Activated CD8-positive, alpha-beta memory T cell treated with anti-CD3 and anti-CD28 coated beads for 36 hours (primary cell): ENCODE results near the gene PTPN22. TPM values are rescaled to one million over a fixed set of nuclear protein-coding genes. Genes with fewer than 3 reads are reported as not detected.

Source experiments
- CTCF ChIA-PET: fragments of 350-600 bp; sonication (Branson Sonifier 250); formaldehyde crosslinking; loops from one replicate; lab custom pipeline; 2021; ENCODE audit warnings: antibody characterized with exemption; lab: Charles Lee
- POLR2A ChIA-PET: fragments of 350-600 bp; sonication (Branson Sonifier 250); formaldehyde crosslinking; loops from one replicate; lab custom pipeline; 2021; ENCODE audit warnings: antibody characterized with exemption; lab: Charles Lee
- total RNA-seq, 2 experiments: library from RNA; stranded (reverse); gene quantifications; one replicate each; pipeline ENCODE4 v1.2.3, GENCODE V29; 2021

PTPN22 gene
- total RNA-seq, 2 experiments from 2014 or later: 71.6 to 73.3 TPM

DNA sequence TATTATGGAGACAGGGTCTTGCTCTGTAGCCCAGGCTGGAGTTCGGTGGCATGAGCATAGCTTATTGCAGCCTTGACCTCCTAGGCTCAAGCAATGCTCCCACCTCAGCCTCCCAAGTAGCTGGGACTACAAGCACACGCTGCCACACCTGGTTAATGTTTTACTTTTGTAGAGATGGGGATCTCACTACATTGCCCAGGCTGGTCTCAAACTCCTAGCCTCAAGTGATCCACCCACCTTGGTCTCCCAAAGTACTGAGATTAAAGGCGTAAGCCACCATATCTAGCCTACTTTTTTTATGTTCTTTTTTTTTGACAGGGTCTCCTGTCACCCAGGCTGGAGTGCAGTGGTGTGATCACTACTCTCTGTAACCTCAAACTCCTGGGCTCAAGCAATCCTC is 21.8 kb upstream of the PTPN22 start:
- ChIA-PET CTCF (interaction anchor here (0.6 to 1.0 kb wide), 2 partner anchors 11 to 157 kb away, joined by 3 read pairs; no protein-coding TSS in a partner anchor), POLR2A (no interaction called here)

DNA sequence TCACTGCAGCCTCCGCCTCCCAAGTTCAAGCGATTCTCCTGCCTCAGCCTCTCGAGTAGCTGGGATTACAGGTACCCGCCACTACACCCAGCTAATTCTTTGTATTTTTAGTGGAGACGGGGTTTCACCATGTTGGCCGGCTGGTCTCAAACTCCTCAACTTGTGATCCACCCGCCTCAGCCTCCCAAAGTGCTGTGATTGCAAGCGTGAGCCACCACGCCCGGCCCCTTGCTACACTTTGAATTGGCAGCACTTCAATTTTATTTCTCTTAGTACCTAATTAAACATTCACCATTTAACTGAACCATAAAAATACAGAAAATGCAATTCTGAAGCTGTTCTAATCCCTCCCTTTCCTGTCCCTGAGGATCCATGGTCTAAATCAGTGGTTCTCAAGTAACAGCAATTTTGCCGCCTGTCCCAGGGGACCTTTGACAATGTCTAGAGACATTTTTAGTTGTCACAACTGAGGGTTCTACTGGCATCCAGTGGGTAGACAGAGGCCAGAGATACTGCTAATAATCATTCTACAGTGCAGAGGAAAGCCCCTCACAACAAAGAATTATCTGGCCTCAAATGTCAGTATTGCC is 20.2 kb upstream of the PTPN22 start:
- POLR2A ChIA-PET: interaction anchor here (0.6 kb wide), 1 partner anchor 32 kb away, joined by 3 read pairs; no protein-coding TSS in a partner anchor

DNA sequence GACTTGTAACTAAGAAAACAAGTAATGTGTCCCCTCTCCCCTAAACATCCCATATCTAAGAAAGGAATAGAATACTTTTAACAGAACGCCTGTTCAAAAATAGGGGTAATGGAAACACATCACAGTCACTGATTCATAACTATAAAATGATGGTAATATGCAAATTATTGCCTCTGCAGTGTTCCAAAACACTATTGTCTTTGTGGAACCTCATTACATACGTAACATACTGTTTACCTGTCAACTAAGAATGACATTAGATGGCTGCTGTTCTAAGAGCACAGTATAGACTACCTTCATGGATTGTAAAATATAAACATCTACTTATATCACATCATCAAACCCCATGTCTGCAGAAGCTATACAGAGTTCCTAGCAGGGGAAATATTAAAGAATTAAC is 19.3 kb upstream of the PTPN22 start:
- CTCF ChIA-PET: interaction anchor here (0.7 kb wide), 2 partner anchors 22 to 86 kb away, joined by 3 to 6 read pairs; no protein-coding TSS in a partner anchor
- POLR2A ChIA-PET: interaction anchor here (0.6 kb wide), 1 partner anchor 9 kb away, joined by 6 read pairs; no protein-coding TSS in a partner anchor

More for the DNA sequence above, 20.2 kb upstream of the PTPN22 start:
- CTCF ChIA-PET: no interaction called here

DNA sequence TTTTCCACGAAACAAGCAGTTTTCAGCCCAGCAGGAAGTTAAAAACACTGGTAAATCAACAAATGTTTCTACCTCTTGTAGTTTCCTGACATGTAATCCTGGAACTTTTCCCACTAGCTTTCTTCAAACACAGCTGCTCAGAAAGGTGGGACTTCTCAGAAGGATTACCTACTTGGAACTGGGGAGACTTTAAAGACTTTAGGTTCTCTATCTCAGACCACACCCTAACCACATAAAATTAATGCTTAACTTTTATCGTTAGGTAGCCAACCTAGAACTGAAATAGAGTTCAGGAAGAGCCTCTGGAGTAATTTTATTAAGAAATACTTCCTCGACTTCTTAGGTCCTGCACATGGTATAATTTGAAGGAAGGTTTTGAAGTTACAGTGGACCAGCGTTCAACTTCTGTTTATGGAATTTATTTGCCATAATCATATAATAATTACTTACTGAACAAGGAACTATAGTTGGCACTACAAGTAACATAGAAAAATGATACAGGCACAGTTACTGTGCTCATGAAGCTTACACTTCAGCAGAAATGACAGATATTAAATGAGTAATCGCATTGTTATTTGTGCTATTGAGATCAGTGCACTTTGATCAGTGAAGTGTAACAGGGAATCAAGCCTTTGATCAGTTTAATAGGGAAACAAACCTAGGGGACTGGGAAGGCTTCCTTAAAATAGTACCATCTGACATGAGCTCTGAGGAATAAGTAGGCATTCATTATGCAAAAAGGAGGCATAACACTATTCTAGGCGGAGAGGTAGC is 16.1 kb upstream of the PTPN22 start, which contains the start of gene BCL2L15:
BCL2L15 (minus strand) TSS at position 180 of the 774 bp plus-strand sequence. CDS start 206 bp downstream, outside the sequence.
- ChIA-PET CTCF (no interaction called here), POLR2A (interaction anchor here (0.5 kb wide), 1 partner anchor 37 kb away, joined by 5 read pairs; no protein-coding TSS in a partner anchor)

DNA sequence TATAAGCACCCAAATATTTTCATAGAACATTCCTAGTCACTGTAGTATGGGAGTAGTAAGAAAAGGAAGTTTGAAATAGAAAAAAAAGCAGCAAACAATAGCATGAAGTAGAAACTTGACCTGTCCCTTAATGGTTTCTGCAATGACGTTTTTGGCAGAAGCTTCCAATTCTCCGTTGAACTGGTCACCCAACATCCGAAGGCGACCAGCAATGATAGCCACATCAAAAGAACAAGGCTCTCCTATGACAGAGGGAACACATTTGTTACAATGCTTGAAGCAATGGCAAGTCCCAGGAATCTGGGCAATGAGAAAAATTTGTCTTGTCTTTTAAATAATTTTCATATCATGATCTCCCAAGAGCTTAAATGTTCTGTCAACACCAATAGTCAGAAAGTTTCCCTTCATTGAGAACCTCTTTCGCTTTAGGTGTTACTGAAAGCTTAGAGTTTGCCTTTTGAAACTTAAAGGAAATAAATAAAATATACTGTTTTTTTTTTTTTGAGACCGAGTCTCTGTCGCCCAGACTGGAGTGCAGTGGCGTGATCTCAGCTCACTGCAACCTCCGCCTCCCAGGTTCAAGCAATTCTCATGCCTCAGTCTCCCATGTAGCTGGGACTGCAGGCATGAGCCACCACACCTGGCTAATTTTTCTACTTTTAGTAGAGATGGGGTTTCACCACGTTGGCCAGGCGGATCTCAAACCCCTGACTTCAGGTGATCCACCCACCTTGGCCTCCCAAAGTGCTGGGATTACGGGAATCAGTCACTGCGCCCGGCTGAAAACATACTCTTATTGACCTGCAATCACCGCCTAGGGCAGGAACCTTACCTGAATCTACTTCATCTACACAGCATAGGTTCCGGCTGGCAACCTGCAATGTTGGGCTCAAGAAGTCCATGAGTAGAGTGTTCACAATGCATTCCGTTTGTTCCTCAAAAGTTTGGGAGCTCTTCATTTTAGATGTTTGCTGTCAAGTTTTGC is 15.2 kb upstream of the PTPN22 start:
- ChIA-PET POLR2A (no interaction called here), CTCF (no interaction called here)

DNA sequence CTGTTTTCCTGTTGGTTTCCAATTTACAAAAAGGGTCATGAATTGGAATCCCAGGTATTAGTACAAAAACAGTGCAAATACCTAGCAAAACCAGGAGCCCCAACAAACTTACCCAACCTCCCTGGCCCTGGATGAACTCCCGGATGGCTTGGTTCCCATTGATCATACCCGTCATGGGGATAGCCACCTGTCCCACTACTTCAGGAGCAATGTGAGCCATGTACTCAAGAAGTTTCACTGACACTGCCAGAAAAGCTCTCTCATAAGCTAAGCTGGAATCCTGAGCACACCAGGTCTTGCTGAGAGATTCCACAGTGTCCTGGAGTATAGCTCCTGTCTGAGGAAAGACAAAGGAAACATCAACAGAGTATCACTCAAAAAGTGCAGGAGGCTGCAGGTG is 10.1 kb upstream of the PTPN22 start:
- ChIA-PET POLR2A (interaction anchor here (0.5 to 1.2 kb wide), 3 partner anchors 9 to 49 kb away, joined by 3 to 6 read pairs (median 4); no protein-coding TSS in a partner anchor), CTCF (no interaction called here)

DNA sequence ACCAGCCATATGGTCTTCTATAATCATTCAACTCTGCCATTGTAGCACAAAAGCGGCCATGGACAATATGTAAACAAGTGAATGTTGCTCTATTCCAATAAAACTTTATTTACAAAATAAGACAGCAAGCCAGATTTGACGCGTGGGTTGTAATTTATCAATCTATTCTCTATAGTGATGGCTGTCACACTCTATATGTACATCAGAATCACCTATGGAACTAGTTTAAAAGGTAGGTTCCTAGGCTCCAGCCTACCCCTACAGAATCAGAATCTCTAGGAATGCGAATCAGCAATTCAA is 8.2 kb upstream of the PTPN22 start:
- ChIA-PET POLR2A (interaction anchor here (1.1 kb wide), 1 partner anchor 25 kb away, joined by 3 read pairs; the partner anchor contains the start of gene AP4B1), CTCF (interaction anchor here (0.5 to 1.1 kb wide), 2 partner anchors 24 to 51 kb away, joined by 3 to 4 read pairs; no protein-coding TSS in a partner anchor)

DNA sequence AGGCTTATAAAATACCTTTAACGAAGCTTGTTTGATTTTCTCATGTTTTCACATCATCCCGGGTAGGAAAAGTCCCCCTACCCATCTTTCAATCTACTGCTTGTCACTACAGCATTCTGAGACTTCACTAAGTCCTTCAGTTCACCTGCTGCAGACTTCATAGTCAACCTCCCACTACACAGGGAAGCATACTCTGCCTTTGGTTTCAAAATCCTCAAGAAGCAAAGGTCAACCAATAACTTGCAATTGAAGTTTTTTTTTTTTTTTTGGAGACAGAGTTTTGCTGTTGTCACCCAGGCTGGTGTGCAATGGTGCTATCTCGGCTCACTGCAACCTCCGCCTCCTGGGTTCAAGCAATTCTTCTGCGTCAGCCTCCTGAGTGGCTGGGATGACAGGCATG is 4.7 kb upstream of the PTPN22 start:
- POLR2A ChIA-PET: interaction anchor here (1.9 kb wide), 1 partner anchor 28 kb away, joined by 6 read pairs; the partner anchor contains the start of gene AP4B1
- CTCF ChIA-PET: interaction anchor here (0.8 to 3.7 kb wide), 3 partner anchors 13 to 28 kb away, joined by 3 to 11 read pairs (median 4); partner anchors contain the start of genes AP4B1 and DCLRE1B

DNA sequence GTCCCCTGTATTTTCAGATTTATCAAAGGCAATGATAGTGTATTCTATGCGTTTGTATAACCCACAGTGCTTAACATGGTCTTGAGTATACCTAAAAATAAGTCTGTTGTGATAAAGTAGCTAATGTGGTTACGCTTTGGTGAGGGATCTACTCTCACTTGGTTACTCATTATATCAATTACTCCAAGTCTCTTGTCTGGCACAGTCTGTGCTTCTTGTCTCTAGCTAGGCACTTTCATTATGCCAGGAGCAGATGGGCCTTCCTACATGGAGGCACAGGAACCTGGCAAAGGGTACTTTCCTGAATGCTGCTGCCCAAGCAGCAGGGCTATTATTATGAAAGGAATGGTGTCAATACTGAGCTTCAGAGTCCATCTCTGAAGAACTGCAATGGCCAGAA is 4.2 kb upstream of the PTPN22 start:
- ChIA-PET CTCF (interaction anchor here (0.8 to 3.7 kb wide), 3 partner anchors 13 to 29 kb away, joined by 3 to 11 read pairs (median 4); partner anchors contain the start of genes AP4B1 and DCLRE1B), POLR2A (interaction anchor here (0.6 to 1.9 kb wide), 2 partner anchors 29 to 1253 kb away, joined by 6 read pairs; partner anchors contain the start of gene AP4B1)

DNA sequence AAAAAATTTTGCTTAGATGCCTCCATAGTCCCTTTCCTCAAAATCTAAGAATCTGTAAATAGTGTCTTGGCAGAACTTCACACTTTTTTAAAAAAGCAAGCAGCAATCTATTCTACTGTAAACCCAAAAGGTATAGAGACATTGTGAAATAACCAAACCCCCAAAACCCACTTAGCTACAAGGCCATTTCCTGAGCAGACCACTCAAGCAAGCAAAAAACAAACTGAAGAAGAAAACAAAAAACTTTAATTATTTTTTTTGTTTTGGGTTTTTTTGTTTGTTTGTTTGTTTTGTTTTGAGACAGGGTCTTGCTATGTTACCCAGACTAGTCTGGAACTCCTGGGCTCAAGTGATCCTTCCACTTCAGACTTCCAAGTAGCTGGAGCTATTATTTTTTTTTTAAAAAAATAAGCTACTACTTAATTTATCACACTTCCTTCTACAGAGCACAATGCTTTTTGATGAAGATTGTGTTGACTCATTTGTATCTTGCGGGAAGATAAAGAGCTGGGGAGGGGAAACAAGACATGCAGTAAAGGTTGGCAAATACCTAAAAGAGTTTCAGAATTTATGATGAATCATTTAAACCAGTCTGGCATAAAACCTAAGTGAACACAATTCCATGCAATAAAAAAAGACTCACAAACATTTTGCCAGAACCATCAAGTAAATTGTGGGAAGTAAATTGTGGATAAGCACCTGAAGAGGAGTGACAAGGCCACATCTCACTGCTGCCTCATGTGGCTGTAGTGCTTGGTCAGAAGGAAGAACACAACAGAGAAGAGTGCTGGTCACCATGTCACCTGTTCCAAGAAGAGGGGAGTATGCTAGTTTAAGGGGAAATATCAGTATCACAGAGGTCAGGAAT is 2.7 kb upstream of the PTPN22 start:
- ChIA-PET POLR2A (interaction anchor here (1.9 kb wide), 1 partner anchor 30 kb away, joined by 6 read pairs; the partner anchor contains the start of gene AP4B1), CTCF (interaction anchor here (1.0 to 3.7 kb wide), 2 partner anchors 9 to 30 kb away, joined by 4 to 11 read pairs; partner anchors contain the start of genes AP4B1 and DCLRE1B)

DNA sequence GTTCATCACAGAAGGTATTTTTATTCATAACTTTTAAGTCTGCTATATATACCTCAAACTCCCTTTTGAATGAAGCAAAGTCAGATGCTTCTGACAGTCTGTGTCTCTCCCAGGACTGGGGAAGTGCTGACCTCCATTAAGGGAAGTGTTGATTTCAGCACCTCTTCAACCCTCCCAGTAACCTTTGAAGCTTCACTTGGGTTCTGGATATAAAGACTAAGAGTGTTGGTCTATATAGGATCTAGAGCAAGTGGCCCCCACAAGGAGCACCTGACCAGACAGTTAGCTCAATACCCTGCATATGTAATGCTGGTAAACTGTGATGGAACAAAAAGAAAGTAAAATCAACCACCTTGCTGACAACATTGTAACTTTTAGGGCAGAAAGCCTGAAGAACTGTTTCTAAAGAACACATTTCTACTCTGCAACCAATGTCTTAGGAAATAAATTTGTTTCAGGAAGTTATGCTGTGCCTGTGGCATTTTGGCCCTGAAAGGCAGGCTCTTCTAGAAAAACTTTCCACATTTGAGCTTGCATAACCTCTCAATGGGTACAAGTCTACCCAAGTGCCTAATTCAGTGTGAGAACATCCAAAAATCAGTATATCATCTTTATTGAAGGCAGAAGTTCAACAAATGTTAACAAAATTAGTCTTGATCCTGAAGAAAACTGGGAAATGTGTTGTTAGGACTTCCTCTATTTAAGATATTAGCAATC is 865 bp upstream of the PTPN22 start:
- ChIA-PET CTCF (no interaction called here), POLR2A (no interaction called here)

DNA sequence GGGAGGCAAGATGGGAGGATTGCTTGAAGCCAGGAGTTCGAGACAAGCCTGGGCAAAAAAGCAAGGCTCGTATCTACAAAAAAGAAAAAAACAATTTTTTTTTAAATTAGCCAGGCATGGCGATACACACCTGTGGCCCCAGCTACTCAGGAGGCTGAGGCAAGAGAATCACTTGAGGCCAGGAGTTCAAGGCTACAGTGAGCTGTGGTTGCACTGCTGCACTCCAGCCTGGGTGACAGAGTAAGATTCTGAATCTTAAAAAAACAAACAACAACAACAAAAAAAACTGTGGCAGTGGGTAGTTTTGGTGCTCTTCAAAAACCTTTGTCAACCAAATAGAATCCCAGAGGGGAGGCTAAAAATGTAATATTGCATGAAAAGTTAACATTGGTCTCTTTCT is 734 bp downstream of the PTPN22 start:
- CTCF ChIA-PET: interaction anchor here (1.3 to 4.4 kb wide), 2 partner anchors 15 to 59 kb away, joined by 3 to 16 read pairs; partner anchors contain the start of gene HIPK1
- POLR2A ChIA-PET: interaction anchor here (1.1 to 2.9 kb wide), 2 partner anchors 34 to 59 kb away, joined by 6 to 15 read pairs; partner anchors contain the start of genes AP4B1 and DCLRE1B

DNA sequence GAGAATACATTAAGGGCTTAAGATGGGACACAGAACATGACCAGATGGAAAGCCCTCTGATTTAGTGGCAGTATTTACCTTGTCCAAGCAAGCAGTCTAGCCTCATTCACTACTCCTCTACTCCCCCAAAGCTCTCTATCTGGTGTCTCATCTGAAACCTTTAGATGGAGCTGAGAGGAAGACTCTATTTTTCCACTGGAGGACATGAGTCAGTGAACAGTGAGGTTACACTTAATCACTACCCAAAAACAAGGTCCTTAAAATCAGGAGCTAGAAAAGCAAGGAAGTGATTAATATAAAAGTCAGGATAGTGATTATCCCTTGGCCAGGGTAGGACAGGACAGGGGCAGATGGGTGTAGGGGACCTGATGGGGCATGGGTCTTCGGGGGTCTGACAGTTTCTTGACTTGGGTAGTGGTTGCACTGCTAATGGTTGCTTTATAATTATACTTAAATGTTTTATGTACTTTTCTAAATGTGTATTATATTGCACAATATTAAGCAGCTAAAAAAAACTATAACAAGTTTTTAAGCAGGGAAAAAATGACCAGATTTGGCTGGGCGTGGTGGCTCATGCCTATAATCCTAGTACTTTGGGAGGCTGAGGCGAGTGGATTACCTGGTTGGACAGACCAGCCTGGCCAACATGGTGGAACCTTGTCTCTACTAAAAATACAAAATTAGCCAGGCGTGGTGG is 3.0 kb downstream of the PTPN22 start:
- ChIA-PET CTCF (interaction anchor here (0.6 to 4.4 kb wide), 8 partner anchors 8 to 63 kb away, joined by 3 to 16 read pairs (median 4); partner anchors contain the start of gene HIPK1), POLR2A (interaction anchor here (0.6 to 2.9 kb wide), 5 partner anchors 9 to 62 kb away, joined by 3 to 23 read pairs (median 6); partner anchors contain the start of genes AP4B1 and DCLRE1B)

DNA sequence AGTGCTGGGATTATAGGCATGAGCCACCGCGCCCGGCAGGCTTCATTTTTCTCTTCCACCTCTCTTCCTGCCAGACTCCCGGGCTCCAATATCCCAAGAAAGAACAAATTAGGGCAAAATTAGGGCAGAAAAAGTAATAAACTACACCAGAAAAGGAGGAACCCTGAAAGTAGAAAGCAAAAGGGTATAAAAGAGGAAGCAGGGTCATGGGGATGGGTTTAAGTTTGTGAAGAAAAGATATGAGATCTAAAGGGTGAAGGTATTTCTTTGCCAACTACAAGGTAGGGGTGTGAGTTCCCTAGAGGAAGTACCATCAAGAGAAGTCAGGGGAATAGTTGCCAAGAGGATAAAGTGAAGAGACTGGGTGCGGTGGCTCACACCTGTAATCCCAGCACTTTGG is 9.9 kb downstream of the PTPN22 start:
- CTCF ChIA-PET: interaction anchor here (1.1 kb wide), 1 partner anchor 16 kb away, joined by 3 read pairs; no protein-coding TSS in a partner anchor

DNA sequence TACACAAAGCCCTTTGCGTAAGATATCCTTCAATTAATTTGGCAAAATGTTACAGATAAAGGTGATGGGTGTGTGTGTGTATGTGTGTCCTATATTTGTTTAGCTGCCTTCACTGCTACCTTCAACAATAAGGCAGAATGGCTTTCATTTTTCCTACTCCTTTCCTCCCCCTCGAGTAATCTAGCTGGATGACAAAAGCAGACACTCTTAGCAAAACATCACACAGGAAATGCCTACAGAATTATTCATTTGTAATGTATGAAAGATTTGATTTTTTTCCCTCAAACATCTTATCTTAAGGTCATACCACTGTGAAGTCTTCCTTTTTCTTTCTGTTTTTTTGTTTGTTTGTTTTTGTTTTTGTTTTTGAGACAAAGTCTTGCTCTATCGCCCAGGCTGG is 10.6 kb downstream of the PTPN22 start:
- POLR2A ChIA-PET: no interaction called here
- CTCF ChIA-PET: interaction anchor here (1.4 to 1.8 kb wide), 2 partner anchors 8 to 25 kb away, joined by 3 to 5 read pairs; no protein-coding TSS in a partner anchor

More for the DNA sequence above, 9.9 kb downstream of the PTPN22 start:
- POLR2A ChIA-PET: no interaction called here
